DND-41 (cell line): ENCODE data around the gene BLM.

ENCODE experiments used
- CTCF ChIP-seq: IDR thresholded peaks from 2 replicates; pipeline ENCODE4 v1.5.1; 2012; ENCODE audit warnings: borderline replicate concordance, low read length, moderate library complexity, mild to moderate bottlenecking; ENCODE audit not compliant: poor library complexity, severe bottlenecking; ENCODE audit errors: extremely low read depth
- EZH2 ChIP-seq: IDR thresholded peaks from 3 replicates; pipeline ENCODE4 v1.6.1; 2012; ENCODE audit warnings: borderline replicate concordance, low read depth, mild to moderate bottlenecking, moderate library complexity, low read length, inconsistent platforms; ENCODE audit not compliant: severe bottlenecking

GRCh38 chr15:90836296-90836871 lies 119.2 kb downstream of the BLM start:
- TF ChIP-seq CTCF (no peak), EZH2 (no peak)
